Measurements from ENCODE around the gene POLE4.
A peak's percentile ranks its signal among the peaks of the same experiment; 100 is the strongest.

The POLE4 gene

DNA sequence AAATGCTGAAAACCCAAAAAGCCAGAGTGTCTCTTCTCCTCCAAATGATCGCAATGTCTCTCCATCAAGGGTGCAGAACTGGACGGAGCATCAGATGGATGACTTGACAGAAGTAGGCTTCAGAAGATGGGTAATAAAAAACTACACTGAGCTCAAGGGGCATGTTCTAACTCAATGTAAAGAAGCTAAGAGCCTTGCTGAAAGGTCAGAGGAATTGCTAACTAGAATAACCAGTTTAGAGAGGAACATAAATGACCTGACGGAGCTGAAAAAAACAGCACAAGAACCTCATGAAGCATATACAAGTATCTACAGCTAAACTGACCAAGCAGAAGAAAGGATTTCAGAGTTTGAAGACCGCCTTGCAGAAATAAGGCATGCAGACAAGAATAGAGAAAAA is 9.7 kb upstream of the POLE4 start:
- TF ChIP-seq, protein P1, sequence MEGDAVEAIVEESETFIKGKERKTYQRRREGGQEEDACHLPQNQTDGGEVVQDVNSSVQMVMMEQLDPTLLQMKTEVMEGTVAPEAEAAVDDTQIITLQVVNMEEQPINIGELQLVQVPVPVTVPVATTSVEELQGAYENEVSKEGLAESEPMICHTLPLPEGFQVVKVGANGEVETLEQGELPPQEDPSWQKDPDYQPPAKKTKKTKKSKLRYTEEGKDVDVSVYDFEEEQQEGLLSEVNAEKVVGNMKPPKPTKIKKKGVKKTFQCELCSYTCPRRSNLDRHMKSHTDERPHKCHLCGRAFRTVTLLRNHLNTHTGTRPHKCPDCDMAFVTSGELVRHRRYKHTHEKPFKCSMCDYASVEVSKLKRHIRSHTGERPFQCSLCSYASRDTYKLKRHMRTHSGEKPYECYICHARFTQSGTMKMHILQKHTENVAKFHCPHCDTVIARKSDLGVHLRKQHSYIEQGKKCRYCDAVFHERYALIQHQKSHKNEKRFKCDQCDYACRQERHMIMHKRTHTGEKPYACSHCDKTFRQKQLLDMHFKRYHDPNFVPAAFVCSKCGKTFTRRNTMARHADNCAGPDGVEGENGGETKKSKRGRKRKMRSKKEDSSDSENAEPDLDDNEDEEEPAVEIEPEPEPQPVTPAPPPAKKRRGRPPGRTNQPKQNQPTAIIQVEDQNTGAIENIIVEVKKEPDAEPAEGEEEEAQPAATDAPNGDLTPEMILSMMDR (IDR thresholded peaks at IDR 0.05; ENCODE audit: borderline replicate concordance, insufficient read depth, low read depth, low read length), result no peak
- H3K4me3 ChIP-seq (ENCODE audit: low read depth, low read length), result no peak overlapping the region

DNA sequence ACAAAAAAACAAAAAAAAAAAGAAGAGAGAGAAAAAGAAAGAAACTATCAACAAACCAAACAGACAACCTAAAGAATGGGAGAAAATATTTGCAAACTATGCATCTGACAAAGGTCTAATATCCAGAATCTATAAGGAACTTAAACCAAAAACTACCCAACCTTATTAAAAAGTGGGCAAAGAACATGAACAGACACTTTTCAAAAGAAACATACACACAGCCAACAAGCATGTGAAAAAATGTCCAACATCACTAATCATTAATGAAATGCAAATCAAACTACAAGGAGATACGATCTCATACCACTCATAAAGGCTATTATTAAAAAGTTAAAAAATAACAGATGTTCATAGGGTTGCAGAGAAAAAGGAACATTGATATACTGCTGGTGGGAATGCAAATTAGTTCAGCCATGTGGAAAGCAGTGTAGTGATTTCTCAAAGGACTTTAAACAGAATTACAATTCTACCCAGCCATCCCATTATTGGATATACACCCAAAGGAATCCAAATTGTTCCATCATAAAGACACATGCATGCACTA is 7.2 kb upstream of the POLE4 start:
- TF ChIP-seq, protein P1 (IDR thresholded peaks at IDR 0.05; ENCODE audit: borderline replicate concordance, insufficient read depth, low read depth, low read length), result no peak
- no peak overlapping the region for H3K4me3 ChIP-seq (ENCODE audit: low read depth, low read length)

DNA sequence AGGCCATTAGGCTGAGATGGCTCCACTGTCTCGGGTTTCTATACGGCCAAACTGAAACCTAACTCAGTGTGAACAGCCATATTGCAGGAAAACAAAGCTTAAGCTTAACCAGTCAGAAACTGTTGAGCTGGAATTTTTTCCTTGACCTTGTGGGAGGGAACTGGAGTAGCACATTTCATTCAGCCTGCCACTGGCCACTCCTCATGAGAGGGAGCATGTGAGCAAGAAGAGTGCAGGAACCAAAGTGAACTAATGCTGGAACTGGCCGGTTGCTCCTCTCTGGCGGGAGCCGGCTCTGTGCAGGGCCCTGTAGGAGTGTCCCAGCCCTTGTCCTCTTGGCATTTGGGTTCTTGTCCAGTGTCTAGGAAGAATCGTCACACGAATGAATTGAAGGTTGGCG is 5.9 kb upstream of the POLE4 start:
- TF ChIP-seq, protein P1 (IDR thresholded peaks at IDR 0.05; ENCODE audit: borderline replicate concordance, insufficient read depth, low read depth, low read length), result no peak

DNA sequence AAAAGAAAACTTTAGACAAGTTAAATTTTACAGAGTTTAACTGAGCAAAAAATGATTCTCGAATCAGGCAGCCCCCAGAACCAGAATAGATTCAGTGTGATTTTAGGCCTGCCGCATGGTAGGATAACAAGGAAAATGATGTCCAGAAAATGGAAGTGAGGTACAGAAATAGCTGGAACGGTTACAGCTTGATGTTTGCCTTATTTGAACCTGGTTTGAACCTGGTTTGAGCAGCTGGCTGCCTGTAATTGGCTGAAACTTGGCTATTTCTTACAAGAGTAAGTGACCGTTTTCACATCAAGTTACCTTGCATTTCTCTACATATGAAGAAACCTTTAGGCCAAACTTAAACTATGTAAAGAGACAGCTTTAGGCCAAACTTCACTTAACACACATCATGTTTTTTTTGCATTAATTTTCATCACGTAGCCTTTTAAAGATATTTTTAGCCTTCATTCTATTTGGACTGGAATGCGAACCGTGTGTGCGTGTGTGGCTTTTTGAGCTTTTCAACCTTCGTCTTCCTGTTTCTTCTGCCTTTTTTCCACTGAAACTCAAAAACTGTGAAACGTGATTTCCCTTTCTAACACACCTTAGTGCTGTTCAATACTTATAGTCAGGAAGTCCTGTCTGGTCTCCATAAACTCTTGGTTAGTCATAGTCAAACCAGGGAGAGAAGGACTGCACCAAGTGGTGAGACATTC is 4.5 kb upstream of the POLE4 start:
- TF ChIP-seq, protein P1 (IDR thresholded peaks at IDR 0.05; ENCODE audit: borderline replicate concordance, insufficient read depth, low read depth, low read length), result no peak
- no peak overlapping the region for H3K4me3 ChIP-seq (ENCODE audit: low read depth, low read length)

More for the DNA sequence above, 5.9 kb upstream of the POLE4 start:
- no peak overlapping the region for H3K4me3 ChIP-seq (ENCODE audit: low read depth, low read length)

DNA sequence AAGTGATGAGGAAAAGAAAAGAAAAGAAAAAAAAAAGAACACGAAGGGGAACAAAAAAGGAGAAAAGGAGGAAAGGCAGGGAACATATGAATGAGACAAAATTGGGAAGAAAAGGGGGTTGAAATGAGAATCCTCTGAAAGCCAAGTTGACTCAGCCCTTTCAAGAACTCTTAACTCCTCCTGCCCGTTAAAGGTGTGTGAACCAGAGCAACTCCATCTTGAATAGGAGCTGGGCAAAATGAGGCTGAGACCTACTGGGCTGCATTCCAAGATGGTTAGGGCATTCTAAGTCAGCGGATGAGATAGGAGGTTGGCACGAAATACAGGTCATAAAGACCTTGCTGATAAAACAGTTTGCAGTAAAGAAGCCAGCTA is 4.0 kb upstream of the POLE4 start:
- H3K4me3 ChIP-seq (ENCODE audit: low read depth, low read length), result no peak overlapping the region
- TF ChIP-seq, protein P1 (IDR thresholded peaks at IDR 0.05; ENCODE audit: borderline replicate concordance, insufficient read depth, low read depth, low read length), result no peak

DNA sequence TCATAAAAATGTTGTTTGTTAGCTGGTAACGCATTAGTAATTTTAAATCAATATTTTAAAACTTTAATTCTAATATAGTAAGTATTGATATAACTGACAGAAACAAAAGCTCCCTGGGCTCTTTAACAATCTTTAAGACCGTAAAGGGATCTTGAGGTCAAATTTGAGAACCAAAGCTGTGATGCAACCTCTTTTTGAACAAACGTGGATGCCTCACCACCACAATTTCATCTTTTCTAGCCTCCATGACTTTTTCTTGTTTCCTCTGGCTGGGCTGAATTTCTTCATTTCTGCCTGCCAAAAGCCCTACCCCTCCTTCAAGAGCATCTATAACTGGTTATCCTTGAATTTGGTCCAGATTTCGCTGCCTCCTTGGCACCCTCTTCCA is 563 bp upstream of the POLE4 start:
- TF ChIP-seq, protein P1 (IDR thresholded peaks at IDR 0.05; ENCODE audit: borderline replicate concordance, insufficient read depth, low read depth, low read length), result no peak
- H3K4me3 ChIP-seq (ENCODE audit: low read depth, low read length), result peak overlapping the region; percentile 62

DNA sequence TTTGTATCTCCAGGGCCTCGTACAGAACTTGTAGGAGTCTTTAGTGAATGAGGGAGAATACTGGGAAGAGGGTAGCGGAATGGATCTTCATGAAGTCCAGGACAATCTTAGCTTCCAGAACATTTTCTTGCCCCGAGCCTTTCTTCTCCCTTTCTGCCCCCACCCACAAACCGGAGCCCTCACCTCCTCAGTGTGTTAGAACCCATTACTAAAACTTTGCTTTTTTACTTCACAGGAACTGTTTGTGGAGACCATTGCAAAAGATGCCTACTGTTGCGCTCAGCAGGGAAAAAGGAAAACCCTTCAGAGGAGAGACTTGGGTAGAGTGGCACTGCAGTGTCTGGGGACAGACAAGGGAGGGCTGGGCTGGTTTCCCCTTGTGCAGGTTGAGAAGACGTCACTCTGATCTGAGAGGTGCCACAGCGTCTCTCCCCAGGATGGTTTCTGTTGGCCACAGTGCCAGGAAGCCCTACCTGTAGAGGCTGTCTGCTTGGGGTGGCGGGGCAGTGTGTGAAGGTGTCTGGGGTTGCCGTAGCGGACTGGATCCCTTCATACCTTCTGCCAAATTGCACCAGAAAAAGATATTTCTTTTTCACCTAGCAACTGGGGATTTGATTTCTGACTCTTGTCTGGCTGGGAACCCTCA is 786 bp downstream of the POLE4 start:
- H3K4me3 ChIP-seq (ENCODE audit: low read depth, low read length), result peak overlapping the region; percentile 62
- TF ChIP-seq, protein P1 (IDR thresholded peaks at IDR 0.05; ENCODE audit: borderline replicate concordance, insufficient read depth, low read depth, low read length), result no peak
